ENCODE data around the gene ST7. TPM values are rescaled to one million over a fixed set of nuclear protein-coding genes. Genes with fewer than 3 reads are reported as not detected.

ST7 gene
- total and polyA plus RNA-seq, 2 donors (not counting 3 experiments of a cell fraction or from before 2014, with no cell fraction given), result 18.6 to 24.9 TPM

DNA sequence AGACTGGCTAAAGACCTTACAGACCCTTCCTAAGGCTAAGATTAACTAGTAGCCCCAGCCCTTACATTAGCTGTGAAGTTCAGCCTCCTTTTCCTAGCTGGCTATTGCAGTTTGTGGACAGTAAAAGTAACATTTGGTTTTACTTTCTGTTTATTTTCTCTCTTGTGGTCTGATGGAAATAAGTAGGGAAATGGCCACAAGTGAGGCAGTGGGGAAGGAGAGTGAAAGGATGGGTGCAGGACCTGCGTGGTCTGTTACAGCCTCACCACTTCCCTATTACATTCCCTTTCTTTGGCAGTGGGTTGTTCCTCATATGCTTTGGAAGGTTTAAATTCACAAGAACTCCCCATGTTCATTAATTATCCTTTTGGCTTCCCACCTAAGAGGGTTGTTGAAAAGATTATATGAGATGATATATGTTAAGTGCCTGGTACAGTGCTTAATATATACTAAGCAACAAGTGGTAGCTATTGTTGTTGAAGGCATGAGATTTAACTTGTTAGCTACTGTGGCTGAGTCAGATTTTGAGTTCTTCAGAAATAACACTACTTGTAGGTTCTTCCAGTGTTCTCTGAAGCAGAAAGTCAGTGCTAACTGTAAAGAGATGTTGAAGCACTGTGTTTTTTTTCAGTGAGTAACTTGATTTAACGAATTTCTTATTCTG, 181.7 kb downstream of the ST7 start:
- Histone ChIP-seq H3K4me3 (replicated peaks in 1 of 3; ENCODE audit: insufficient read depth in 1 of 3, low read depth in 1 of 3, low read length in 3 of 3) (no peak overlapping the region), H4K20me1 (replicated peaks; ENCODE audit: control insufficient read depth, extremely low read depth, insufficient read depth, low read length) (no peaks in the 10 kb centered on the region), H3K4me2 (ENCODE audit: insufficient read depth, low read length) (no peak overlapping the region), H3K27me3 (ENCODE audit: control insufficient read depth in 2 of 2, insufficient read depth in 2 of 2, low read length in 2 of 2) (no peaks in the 10 kb centered on the region), H3K79me2 (ENCODE audit: control insufficient read depth, insufficient read depth, low read length) (no peaks in the 10 kb centered on the region), H2AFZ (ENCODE audit: low read depth, low read length) (no peak overlapping the region), H3K9me1 (replicated peaks; ENCODE audit: control insufficient read depth, extremely low read depth, insufficient read depth, low read length) (no peaks in the 10 kb centered on the region), H3K27ac (ENCODE audit: insufficient read depth, low read depth, low read length) (no peak overlapping the region), H3K4me1 (ENCODE audit: control insufficient read depth, extremely low read depth, insufficient read depth, low read length) (peaks cover 33% of the 10 kb centered on the region), H3K9ac (replicated peaks; ENCODE audit: extremely low read depth, insufficient read depth, low read length) (no peak overlapping the region), H3K36me3 (ENCODE audit: control insufficient read depth in 2 of 2, extremely low read depth in 1 of 2, insufficient read depth in 2 of 2, low read length in 2 of 2) (peaks cover 0 to 2% of the 10 kb centered on the region in 2 experiments), H3K9me3 (replicated peaks; ENCODE audit: control insufficient read depth, insufficient read depth, low read length) (no peaks in the 10 kb centered on the region)
- POLR2A ChIA-PET, result no interaction called here
- intact Hi-C loops (cut with micrococcal nuclease), result loop anchor here (10.0 kb wide), 1 partner anchor 250 kb away; no protein-coding TSS in a partner anchor
- DNase-seq (ENCODE audit: low read depth, low spot score) (no peak), FAIRE-seq (no peak)
- CTCF ChIA-PET, result interaction anchor here (1.1 to 2.4 kb wide), 7 partner anchors 8 to 147 kb away, joined by 3 to 9 read pairs (median 4); no protein-coding TSS in a partner anchor
- no TSS peak for BruUV-seq (replicated peaks)
- no peak for TF ChIP-seq POLR2AphosphoS5 (IDR thresholded peaks at IDR 0.05; ENCODE audit: insufficient read depth, low read depth, low read length)
- no peak for TF ChIP-seq JUN (IDR thresholded peaks at IDR 0.05; ENCODE audit: borderline replicate concordance, insufficient read depth, insufficient read length, low read depth)
- TF ChIP-seq, protein P1, sequence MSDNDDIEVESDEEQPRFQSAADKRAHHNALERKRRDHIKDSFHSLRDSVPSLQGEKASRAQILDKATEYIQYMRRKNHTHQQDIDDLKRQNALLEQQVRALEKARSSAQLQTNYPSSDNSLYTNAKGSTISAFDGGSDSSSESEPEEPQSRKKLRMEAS (IDR thresholded peaks at IDR 0.05; ENCODE audit: insufficient read depth, insufficient read length), result no peak
- no peak for TF ChIP-seq GATA2 (IDR thresholded peaks at IDR 0.05; ENCODE audit: insufficient read depth, insufficient read length, low read depth, low read length)
- TF ChIP-seq EZH2 (IDR thresholded peaks at IDR 0.05; ENCODE audit: borderline replicate concordance, low read depth, low read length, severe bottlenecking), result no peak
- TF ChIP-seq, protein P2, sequence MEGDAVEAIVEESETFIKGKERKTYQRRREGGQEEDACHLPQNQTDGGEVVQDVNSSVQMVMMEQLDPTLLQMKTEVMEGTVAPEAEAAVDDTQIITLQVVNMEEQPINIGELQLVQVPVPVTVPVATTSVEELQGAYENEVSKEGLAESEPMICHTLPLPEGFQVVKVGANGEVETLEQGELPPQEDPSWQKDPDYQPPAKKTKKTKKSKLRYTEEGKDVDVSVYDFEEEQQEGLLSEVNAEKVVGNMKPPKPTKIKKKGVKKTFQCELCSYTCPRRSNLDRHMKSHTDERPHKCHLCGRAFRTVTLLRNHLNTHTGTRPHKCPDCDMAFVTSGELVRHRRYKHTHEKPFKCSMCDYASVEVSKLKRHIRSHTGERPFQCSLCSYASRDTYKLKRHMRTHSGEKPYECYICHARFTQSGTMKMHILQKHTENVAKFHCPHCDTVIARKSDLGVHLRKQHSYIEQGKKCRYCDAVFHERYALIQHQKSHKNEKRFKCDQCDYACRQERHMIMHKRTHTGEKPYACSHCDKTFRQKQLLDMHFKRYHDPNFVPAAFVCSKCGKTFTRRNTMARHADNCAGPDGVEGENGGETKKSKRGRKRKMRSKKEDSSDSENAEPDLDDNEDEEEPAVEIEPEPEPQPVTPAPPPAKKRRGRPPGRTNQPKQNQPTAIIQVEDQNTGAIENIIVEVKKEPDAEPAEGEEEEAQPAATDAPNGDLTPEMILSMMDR (IDR thresholded peaks at IDR 0.05; ENCODE audit: extremely low read depth in 1 of 2, insufficient read depth in 1 of 2, low read depth in 1 of 2, low read length in 2 of 2), result no peak
- TF ChIP-seq FOS (IDR thresholded peaks at IDR 0.05; ENCODE audit: borderline replicate concordance, insufficient read depth, low read length), result no peak
- TF ChIP-seq MYC (IDR thresholded peaks at IDR 0.05; ENCODE audit: low read depth, low read length), result no peak
- no peak for TF ChIP-seq POLR2A (IDR thresholded peaks at IDR 0.05; ENCODE audit: low read depth, low read length)
- dilution Hi-C loops (cut with MboI; ENCODE audit: extremely low pct_ligation_motif_present, low sequenced_read_pairs), result no loop called here

All from endothelial cell of umbilical vein (primary cell).